Measurements from ENCODE around the gene TMEM95. TPM values are rescaled to one million over a fixed set of nuclear protein-coding genes. Genes with fewer than 3 reads are reported as not detected.

TMEM95 gene
- total and polyA plus RNA-seq, 2 experiments from 2014 or later: not detected

- H3K36me3 ChIP-seq (ENCODE audit: insufficient read depth): peaks cover 34% of the 10 kb centered on the region
- ATAC-seq (no peak), DNase-seq (ENCODE audit: low spot score) (no peak)
- peaks cover 2% of the 10 kb centered on the region; the same call in 1 of the 2 replicates for H3K79me2 ChIP-seq (replicated peaks; ENCODE audit: insufficient read depth)
- no peaks in the 10 kb centered on the region for H3K4me1 ChIP-seq (ENCODE audit: insufficient read depth)
- no peaks in the 10 kb centered on the region for H3K9me3 Mint-ChIP-seq
- peaks cover 15% of the 10 kb centered on the region; the same call in 1 of the 2 replicates for H3F3A ChIP-seq (replicated peaks; ENCODE audit: low read depth)
- no peaks in the 10 kb centered on the region for H4K20me1 ChIP-seq (replicated peaks; ENCODE audit: insufficient read depth)
- H3K4me3 ChIP-seq: no peak overlapping the region
- no peaks in the 10 kb centered on the region for H3K4me1 Mint-ChIP-seq
- peaks cover 5% of the 10 kb centered on the region for H3K27me3 Mint-ChIP-seq (ENCODE audit: insufficient read depth, low read depth, poor library complexity)
- no peaks in the 10 kb centered on the region for H3K27me3 ChIP-seq (ENCODE audit: insufficient read depth)
- H3K4me3 Mint-ChIP-seq: no peak overlapping the region
- H3K4me2 ChIP-seq: no peak overlapping the region
- H3K27ac ChIP-seq (ENCODE audit: low read depth): no peak overlapping the region
- H3K36me3 Mint-ChIP-seq (ENCODE audit: low read depth): peaks cover 68% of the 10 kb centered on the region
- no peak overlapping the region for H3K27ac Mint-ChIP-seq
- TF ChIP-seq ZNF462 (CRISPR knock-in tag; IDR thresholded peaks at IDR 0.05): no peak
- no peak for TF ChIP-seq STAT1 (IDR thresholded peaks at IDR 0.05; ENCODE audit: unreplicated experiment)
- no peak for TF ChIP-seq REST (IDR thresholded peaks at IDR 0.05; ENCODE audit: unreplicated experiment)
- TF ChIP-seq ZNF331 (CRISPR knock-in tag; IDR thresholded peaks at IDR 0.05; ENCODE audit: low read depth): no peak
- no peak for TF ChIP-seq CREB1 (CRISPR knock-in tag; IDR thresholded peaks at IDR 0.05; ENCODE audit: low read depth)
- TF ChIP-seq POLR2AphosphoS5 (IDR thresholded peaks at IDR 0.05; ENCODE audit: low read depth): no peak
- TF ChIP-seq ZNF114 (CRISPR knock-in tag; IDR thresholded peaks at IDR 0.05): no peak
- no peak for TF ChIP-seq NANOG (IDR thresholded peaks at IDR 0.05; ENCODE audit: borderline replicate concordance)
- no peak for TF ChIP-seq CTCF (conservative IDR thresholded peaks at IDR 0.05; ENCODE audit: low read depth in 2 of 2)
- TF ChIP-seq EZH2 (IDR thresholded peaks at IDR 0.05; ENCODE audit: low read depth, unreplicated experiment): no peak
- TF ChIP-seq EZH2phosphoT487 (IDR thresholded peaks at IDR 0.05; ENCODE audit: unreplicated experiment): no peak
- no peak for TF ChIP-seq JUNB (IDR thresholded peaks at IDR 0.05; ENCODE audit: unreplicated experiment)
- TF ChIP-seq ETS1 (IDR thresholded peaks at IDR 0.05): no peak
- no peak overlapping the region for H2AFZ ChIP-seq
- H3K9me2 ChIP-seq (ENCODE audit: insufficient read depth): no peaks in the 10 kb centered on the region
These were observed 32.3 kb upstream of the TMEM95 start for GRCh38 chr17:7322520-7323194.

Measured in GM23338 (cell line).